WERI-Rb-1 (cell line): ENCODE data around the gene KCND3.

ENCODE experiments used
- DNase-seq: peaks from one replicate; pipeline ENCODE4 v3.0.0-alpha.2; 2020
- H3K27ac ChIP-seq: fragments of 250-450 bp; sonication (Bioruptor Pico); 2 replicates; pipeline ENCODE4 v1.5.1; 2020; ENCODE audit warnings: mild to moderate bottlenecking, moderate library complexity
- H3K27me3 ChIP-seq: fragments of 250-450 bp; sonication (Bioruptor Pico); 2 replicates; pipeline ENCODE4 v1.5.1; 2021; ENCODE audit warnings: mild to moderate bottlenecking, low read depth, moderate library complexity; ENCODE audit not compliant: insufficient read depth, severe bottlenecking
- H3K36me3 ChIP-seq: fragments of 250-450 bp; sonication (Bioruptor Pico); 2 replicates; pipeline ENCODE4 v1.5.1; 2020; ENCODE audit warnings: mild to moderate bottlenecking, moderate library complexity
- H3K4me3 ChIP-seq: 2 replicates; pipeline ENCODE4 v1.5.1; 2011; ENCODE audit warnings: low read depth, mild to moderate bottlenecking, control low read depth, low read length
- H3K9me3 ChIP-seq: fragments of 250-450 bp; sonication (Bioruptor Pico); 2 replicates; pipeline ENCODE4 v1.5.1; 2021; ENCODE audit warnings: mild to moderate bottlenecking, moderate library complexity; ENCODE audit not compliant: severe bottlenecking
- CTCF ChIP-seq: IDR thresholded peaks from 2 replicates; pipeline ENCODE4 v1.5.1; 2011; ENCODE audit warnings: low read depth, mild to moderate bottlenecking, control low read depth, inconsistent platforms, low read length

KCND3 gene

GRCh38 chr1:111884772-111885443 is 104.6 kb downstream of the KCND3 start:
- no peaks in the 10 kb centered on the region for H3K36me3 ChIP-seq
- no peak for DNase-seq
- H3K27me3 ChIP-seq = no peaks in the 10 kb centered on the region
- no peak for TF ChIP-seq CTCF
- no peaks in the 10 kb centered on the region for H3K9me3 ChIP-seq
- no peak overlapping the region for H3K27ac ChIP-seq
- no peak overlapping the region for H3K4me3 ChIP-seq

DNA sequence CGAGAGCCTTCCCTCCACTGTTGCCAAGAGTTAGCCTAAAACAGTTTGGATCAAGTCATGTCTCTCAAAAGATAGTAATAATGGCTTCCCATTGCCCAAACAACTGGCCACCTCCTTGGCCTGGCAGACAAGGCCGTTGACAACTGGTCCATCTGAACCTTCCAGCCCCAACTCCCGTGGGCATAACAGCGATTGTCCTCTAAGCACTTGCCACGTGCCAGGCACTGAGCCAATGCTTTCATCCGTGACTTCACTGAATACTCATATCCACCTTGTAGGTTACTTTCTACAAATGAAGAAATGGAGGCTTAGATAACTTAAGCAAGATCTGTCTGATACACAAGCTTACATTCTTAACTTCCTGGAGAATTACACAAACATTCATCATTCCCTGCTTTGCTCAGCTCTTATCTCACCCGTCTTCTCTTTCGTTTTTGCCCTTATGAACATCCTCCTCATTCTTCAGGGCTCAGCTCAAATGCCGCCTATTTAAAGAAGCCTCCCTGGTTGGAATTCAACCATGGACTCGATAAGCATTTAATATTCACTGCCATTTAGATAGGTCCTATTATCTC is 106.4 kb downstream of the KCND3 start:
- TF ChIP-seq CTCF = no peak
- H3K36me3 ChIP-seq = no peaks in the 10 kb centered on the region
- no peaks in the 10 kb centered on the region for H3K9me3 ChIP-seq
- no peak overlapping the region for H3K4me3 ChIP-seq
- no peak for DNase-seq
- H3K27me3 ChIP-seq = no peaks in the 10 kb centered on the region
- H3K27ac ChIP-seq = no peak overlapping the region

- peak; percentile 75 for DNase-seq
- no peaks in the 10 kb centered on the region for H3K27me3 ChIP-seq
- H3K27ac ChIP-seq = no peak overlapping the region
- H3K4me3 ChIP-seq = no peak overlapping the region
- H3K36me3 ChIP-seq = no peaks in the 10 kb centered on the region
- no peak for TF ChIP-seq CTCF
- no peaks in the 10 kb centered on the region for H3K9me3 ChIP-seq
These were observed 106.9 kb downstream of the KCND3 start for GRCh38 chr1:111882559-111882958.

GRCh38 chr1:111880881-111881837 is 108.3 kb downstream of the KCND3 start:
- Histone ChIP-seq H3K27ac (peak overlapping the region; percentile 68), H3K36me3 (no peaks in the 10 kb centered on the region), H3K9me3 (no peaks in the 10 kb centered on the region), H3K4me3 (peak overlapping the region; percentile 32), H3K27me3 (no peaks in the 10 kb centered on the region)
- no peak for TF ChIP-seq CTCF
- peak; percentile 44 for DNase-seq

DNA sequence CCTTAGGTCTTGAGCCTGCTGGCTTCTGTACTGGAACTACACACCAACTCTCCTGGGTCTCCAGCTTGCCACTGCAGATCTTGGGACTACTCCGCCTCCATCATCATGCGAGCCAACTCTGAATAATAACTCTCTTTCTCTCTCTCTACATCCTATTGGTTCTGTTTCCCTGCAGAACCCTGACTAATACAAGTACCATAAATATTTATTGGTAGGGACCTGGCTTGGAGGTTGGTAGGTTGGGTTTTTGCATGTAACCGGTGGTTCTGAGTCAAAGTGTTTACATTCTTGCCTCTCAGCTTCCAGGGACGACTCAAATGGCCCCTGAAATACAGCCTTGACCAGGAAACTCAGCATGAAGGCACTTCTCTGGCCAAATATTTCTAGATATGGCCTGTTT is 110.4 kb downstream of the KCND3 start:
- H3K9me3 ChIP-seq = no peaks in the 10 kb centered on the region
- H3K27ac ChIP-seq = no peak overlapping the region
- H3K36me3 ChIP-seq = no peaks in the 10 kb centered on the region
- no peak for DNase-seq
- no peak overlapping the region for H3K4me3 ChIP-seq
- no peaks in the 10 kb centered on the region for H3K27me3 ChIP-seq
- TF ChIP-seq CTCF = no peak
